ENCODE measurements around the gene C17orf100. TPM values are rescaled to one million over a fixed set of nuclear protein-coding genes. Genes with fewer than 3 reads are reported as not detected.
A peak's percentile ranks its signal among the peaks of the same experiment; 100 is the strongest.

Gene C17orf100
- total RNA-seq, 1 donor from 2014 or later = 3.2 TPM

GRCh38 chr17:6637458-6637840, 14.1 kb upstream of the C17orf100 start:
- peaks cover 5% of the 10 kb centered on the region for H3K9me3 Mint-ChIP-seq (ENCODE audit: unreplicated experiment)
- no peaks in the 10 kb centered on the region for H3K27me3 Mint-ChIP-seq (ENCODE audit: unreplicated experiment)
- DNase-seq (ENCODE audit: extremely low spot score, unreplicated experiment) = no peak
- H3K4me3 Mint-ChIP-seq (ENCODE audit: unreplicated experiment) = no peak overlapping the region
- H3K4me1 Mint-ChIP-seq (ENCODE audit: unreplicated experiment) = peaks cover 30% of the 10 kb centered on the region
- H3K36me3 Mint-ChIP-seq (ENCODE audit: unreplicated experiment) = peaks cover 21% of the 10 kb centered on the region
- no peak overlapping the region for H3K27ac Mint-ChIP-seq (ENCODE audit: unreplicated experiment)
- TF ChIP-seq CTCF (IDR thresholded peaks at IDR 0.05) = no peak

- Mint-ChIP-seq H3K4me3 (ENCODE audit: unreplicated experiment) (peak overlapping the region; percentile 93), H3K4me1 (ENCODE audit: unreplicated experiment) (peaks cover 37% of the 10 kb centered on the region), H3K27me3 (ENCODE audit: unreplicated experiment) (no peaks in the 10 kb centered on the region), H3K27ac (ENCODE audit: unreplicated experiment) (peak overlapping the region; percentile 50), H3K36me3 (ENCODE audit: unreplicated experiment) (peaks cover 19% of the 10 kb centered on the region), H3K9me3 (ENCODE audit: unreplicated experiment) (peaks cover 4% of the 10 kb centered on the region)
- no peak for TF ChIP-seq CTCF (IDR thresholded peaks at IDR 0.05)
- no peak for DNase-seq (ENCODE audit: extremely low spot score, unreplicated experiment)
Observed at GRCh38 chr17:6638046-6638908, 13.3 kb upstream of the C17orf100 start.

- H3K4me3 Mint-ChIP-seq (ENCODE audit: unreplicated experiment) = peak overlapping the region; percentile 93
- no peaks in the 10 kb centered on the region for H3K27me3 Mint-ChIP-seq (ENCODE audit: unreplicated experiment)
- no peaks in the 10 kb centered on the region for H3K9me3 Mint-ChIP-seq (ENCODE audit: unreplicated experiment)
- peaks cover 38% of the 10 kb centered on the region for H3K4me1 Mint-ChIP-seq (ENCODE audit: unreplicated experiment)
- no peak for TF ChIP-seq CTCF (IDR thresholded peaks at IDR 0.05)
- no peak for DNase-seq (ENCODE audit: extremely low spot score, unreplicated experiment)
- H3K36me3 Mint-ChIP-seq (ENCODE audit: unreplicated experiment) = peaks cover 15% of the 10 kb centered on the region
- peak overlapping the region; percentile 99 for H3K27ac Mint-ChIP-seq (ENCODE audit: unreplicated experiment)
Observed at GRCh38 chr17:6639014-6639585, 12.5 kb upstream of the C17orf100 start.

GRCh38 chr17:6639586-6640535, 11.7 kb upstream of the C17orf100 start:
- DNase-seq (ENCODE audit: extremely low spot score, unreplicated experiment) = peak; percentile 88
- Mint-ChIP-seq H3K27me3 (ENCODE audit: unreplicated experiment) (no peaks in the 10 kb centered on the region), H3K4me3 (ENCODE audit: unreplicated experiment) (peak overlapping the region; percentile 93), H3K4me1 (ENCODE audit: unreplicated experiment) (peaks cover 38% of the 10 kb centered on the region), H3K9me3 (ENCODE audit: unreplicated experiment) (no peaks in the 10 kb centered on the region), H3K27ac (ENCODE audit: unreplicated experiment) (peak overlapping the region; percentile 99), H3K36me3 (ENCODE audit: unreplicated experiment) (peaks cover 10% of the 10 kb centered on the region)
- TF ChIP-seq CTCF (IDR thresholded peaks at IDR 0.05) = no peak
